Non-pigmented ciliary epithelial cell (primary cell): ENCODE results near the gene SPRTN.

Experiments used
- DNase-seq: peaks from one replicate; pipeline ENCODE4 v3.0.0-alpha.2; 2010; ENCODE audit warnings: low read depth

Gene SPRTN

DNA sequence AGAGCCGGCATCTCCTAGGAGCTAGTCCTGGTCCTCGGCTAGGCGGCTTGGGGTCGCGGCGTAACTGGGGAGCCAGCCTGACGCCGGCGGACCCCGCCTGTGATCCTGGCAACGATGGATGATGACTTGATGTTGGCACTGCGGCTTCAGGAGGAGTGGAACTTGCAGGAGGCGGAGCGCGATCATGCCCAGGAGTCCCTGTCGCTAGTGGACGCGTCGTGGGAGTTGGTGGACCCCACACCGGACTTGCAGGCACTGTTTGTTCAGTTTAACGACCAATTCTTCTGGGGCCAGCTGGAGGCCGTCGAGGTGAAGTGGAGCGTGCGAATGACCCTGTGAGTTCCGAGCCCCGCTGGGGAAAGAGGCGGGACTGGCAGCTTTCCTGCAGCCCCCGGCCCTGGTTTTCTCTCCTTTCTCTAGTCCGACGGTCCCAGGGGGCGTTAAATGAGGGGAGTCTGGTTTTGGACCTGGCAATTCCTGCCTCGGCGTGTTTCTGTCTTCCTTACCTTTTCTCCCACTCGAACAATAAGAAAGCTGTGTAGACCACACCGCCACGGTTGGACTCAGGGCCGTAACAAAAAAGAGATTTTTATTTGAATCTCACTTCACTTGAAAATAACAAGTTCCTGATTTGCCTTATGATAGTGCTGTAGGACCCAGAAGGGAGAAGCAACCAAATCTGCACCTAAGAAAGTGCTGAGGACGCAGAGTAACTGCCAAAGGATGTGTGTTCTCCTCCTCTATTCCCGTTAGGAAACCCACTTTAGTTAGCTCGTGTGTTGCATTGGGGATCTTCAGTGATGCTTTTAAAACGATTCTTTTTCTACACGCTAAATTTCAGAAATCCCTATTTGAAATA is at the start of gene SPRTN:
Gene SPRTN (plus strand): TSS at position 24 of the 859 bp plus-strand sequence. CDS start 91 bp downstream, at position 115.
- DNase-seq, result no peak

DNA sequence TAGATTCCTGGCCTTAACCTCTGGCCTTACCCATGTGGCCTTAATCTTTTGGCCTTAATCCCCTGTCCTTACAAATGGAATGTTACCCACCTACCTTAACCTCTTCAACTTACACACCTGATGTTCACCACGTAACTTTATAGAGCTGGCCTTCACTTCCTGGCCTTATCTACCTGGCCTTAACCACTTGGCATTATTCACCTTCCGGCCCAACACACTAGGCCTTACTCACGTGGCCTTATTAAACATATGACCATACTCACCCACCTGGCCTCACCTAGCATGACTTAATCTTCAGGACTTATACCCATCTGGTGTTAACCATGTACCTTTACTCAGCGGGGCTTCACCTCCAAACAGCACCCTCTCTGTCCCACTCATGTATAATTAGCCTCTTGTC is 42.2 kb upstream of the SPRTN start:
- DNase-seq, result no peak

- no peak for DNase-seq
Observed at GRCh38 chr1:231301990-231302389, 36.1 kb upstream of the SPRTN start.

DNA sequence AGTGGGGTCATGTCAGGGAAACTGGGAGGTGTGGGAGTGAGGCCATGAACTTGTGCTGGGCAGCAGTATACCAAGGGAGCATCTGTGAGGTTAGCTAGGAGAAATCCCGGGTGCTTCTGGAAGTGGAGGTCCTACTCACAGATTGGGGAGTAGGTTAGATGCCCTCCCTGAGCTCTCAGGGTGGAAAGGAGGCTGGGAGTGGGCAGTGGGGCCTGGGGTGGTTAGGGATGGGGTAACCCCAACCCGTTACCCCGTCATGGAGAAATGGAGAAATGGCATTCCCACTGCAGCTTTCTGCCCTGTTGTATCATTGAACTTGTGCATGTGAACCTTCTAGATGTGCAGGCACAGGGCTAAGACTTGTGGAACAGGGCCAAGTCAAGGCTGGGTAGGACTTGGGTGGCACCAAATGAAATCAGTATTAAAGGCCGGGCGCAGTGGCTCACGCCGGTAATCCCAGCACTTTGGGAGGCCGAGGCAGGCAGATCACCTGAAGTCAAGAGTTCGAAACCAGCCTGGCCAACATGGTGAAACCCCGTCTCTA is 27.6 kb upstream of the SPRTN start:
- no peak for DNase-seq

DNA sequence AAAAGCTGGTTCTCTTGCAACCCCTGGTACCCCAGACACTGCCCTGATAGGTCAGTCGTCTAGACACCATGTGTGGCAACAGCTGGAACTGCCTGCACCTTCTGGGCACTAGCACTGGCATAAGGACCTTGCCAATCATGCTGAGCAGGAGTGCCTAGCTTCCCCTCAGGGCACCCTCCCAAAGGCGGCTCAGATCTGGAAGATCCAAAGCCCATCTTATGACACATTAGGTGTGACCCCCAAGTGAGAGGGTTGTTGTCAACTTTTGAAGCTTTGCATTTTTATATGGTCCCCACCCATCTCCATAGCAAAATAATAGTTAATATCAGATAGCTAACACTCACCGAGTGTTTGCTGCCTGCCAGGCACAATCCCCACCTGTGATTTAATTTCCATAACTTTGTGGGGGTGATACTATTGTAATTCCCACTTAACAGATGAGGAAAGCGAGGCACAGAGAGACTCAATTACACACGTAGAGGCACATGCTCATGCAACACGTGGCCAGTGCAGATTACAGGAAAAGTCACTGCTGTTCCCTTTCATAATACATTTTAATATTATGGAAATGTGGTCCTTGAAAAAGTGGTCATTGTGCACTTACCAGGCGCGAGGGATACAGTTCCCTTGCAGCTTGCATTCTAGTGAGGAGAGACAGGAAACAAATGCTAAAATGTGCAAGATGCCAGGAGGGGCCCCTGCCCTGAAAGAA is 26.2 kb upstream of the SPRTN start:
- DNase-seq, result no peak

DNA sequence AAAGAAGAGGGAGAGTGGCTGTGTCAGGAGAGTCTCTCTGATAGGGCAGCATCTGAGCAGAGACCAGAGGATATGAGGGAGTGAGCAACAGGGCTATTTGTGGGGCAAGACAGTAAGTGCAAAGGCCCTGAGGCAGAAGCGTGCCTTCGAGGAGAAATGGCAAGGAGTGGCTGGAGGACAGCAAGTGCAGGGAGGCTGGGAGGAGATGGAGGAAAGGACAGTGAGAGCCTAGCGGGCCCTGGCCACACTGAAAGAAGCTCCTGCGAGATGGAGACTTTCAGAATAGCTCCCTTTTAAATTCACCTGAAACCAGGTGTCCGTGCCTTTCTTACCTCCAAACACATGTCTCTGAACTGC is 25.7 kb upstream of the SPRTN start:
- DNase-seq, result no peak

GRCh38 chr1:231313661-231314060 is 24.4 kb upstream of the SPRTN start:
- no peak for DNase-seq

- no peak for DNase-seq
Observed at GRCh38 chr1:231315887-231316286, 22.2 kb upstream of the SPRTN start.

DNA sequence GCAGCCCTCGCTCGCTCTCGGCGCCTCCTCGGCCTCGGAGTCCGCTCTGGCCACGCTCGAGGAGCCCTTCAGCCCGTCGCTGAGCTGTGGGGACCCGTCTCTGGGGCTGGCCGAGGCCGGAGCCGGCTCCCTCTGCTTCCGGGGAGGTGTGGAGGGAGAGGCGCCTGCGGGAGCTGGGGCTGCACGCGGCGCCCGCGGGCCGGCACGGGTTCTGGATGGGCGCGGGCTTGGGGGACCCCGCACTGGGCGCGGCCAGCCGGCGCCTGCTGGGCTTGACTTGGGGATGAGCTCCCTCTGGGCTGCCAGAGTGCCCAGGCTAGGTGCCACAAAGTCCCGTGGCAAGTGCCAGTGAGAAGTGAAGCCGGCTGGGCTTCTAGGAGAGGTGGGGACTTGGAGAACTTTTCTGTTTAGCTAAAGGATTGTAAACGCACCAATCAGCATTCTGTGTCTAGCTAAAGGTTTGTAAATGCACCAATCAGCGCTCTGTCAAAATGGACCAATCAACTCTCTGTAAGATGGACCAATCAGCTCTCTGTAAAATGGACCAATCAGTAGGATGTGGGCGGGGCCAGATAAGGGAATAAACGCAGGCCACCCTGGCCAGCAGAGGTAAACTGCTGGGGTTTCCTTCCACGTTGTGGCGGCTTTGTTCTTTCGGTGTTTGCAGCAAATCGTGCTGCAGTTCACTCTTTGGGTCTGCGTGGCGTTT is 20.6 kb upstream of the SPRTN start:
- DNase-seq, result no peak

DNA sequence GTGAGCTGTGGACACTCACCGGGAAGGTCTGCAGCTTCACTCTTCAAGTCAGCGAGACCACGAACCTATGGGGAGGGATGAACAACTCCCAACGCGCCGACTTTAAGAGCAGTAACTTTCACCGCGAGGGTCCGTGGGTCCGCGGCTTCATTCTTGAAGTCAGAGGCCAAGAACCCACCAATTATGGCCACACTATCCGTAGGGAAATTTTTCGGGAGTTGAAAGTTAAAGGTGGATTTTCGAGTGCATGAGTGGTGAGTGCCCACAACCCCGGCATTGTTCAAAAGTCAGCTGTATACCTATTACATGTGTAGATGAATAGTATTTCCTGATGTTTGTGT is 20.1 kb upstream of the SPRTN start:
- DNase-seq, result no peak

GRCh38 chr1:231318568-231318967 is 19.5 kb upstream of the SPRTN start:
- no peak for DNase-seq

DNA sequence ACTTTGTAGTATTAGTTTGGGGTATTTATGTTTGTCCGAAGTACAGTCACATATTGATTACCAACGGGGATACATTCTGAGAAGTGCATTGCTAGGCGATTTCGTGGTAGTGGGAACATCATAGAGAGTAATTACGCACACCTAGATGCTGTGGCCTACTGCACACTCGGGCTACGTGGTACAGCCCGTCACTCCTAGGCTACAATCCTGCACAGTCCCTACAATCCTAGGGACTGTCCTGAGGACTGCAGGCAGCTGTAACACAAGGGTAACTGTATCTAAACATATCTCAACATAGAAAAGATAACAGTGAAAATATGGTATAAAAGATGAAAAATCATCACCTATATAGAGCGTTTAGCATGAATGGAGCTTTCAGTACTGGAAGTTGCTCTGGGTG is 19.0 kb upstream of the SPRTN start:
- no peak for DNase-seq

- no peak for DNase-seq
Observed at GRCh38 chr1:231322880-231323530, 15.1 kb upstream of the SPRTN start.

- no peak for DNase-seq
Observed at GRCh38 chr1:231324660-231325059, 13.4 kb upstream of the SPRTN start.

DNA sequence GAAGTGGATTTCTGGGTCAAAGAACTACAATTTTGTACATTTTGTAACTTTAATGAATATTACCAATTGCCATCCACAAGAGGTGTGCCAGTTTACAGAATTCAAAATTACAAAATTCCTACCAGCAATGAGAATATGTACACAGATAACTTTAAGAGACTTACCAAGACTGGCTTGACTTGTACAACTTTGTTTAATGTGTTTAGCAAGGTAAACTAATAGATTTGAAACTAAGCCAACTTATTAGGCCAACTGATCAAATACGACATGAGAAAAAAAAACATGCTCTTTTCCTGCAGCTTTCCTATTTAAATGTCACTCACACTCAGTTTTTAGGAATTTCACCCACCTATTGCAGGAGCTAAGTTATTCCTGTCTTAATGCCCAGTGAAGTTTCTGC is 11.8 kb upstream of the SPRTN start:
- DNase-seq, result no peak

GRCh38 chr1:231327617-231328016 is 10.5 kb upstream of the SPRTN start:
- DNase-seq, result no peak

GRCh38 chr1:231329483-231329882 is 8.6 kb upstream of the SPRTN start:
- DNase-seq, result no peak

DNA sequence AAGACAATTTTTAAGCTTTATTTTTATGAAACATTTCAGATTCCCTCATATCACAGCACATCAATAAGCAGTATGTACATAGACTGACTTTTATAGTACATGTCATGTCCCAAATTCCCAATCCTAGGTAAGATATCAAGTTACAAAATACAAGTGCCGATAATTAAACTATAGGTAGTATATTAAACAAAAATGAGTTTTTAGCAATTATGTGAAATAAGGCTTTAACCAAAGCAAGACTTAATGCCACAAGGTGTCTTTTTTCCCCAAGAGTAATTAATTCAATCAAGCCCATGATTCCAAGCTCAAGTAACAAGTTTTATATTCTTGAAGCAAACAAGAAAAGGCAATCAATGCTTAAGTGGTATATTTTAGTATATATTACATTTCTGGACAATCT is 5.3 kb upstream of the SPRTN start:
- DNase-seq, result no peak

- no peak for DNase-seq
Observed at GRCh38 chr1:231334079-231334666, 3.9 kb upstream of the SPRTN start.

GRCh38 chr1:231334952-231335351 is 3.1 kb upstream of the SPRTN start:
- DNase-seq, result no peak

GRCh38 chr1:231335663-231336602 is 2.2 kb upstream of the SPRTN start:
- DNase-seq, result no peak
